Endothelial cell (in vitro differentiated cells): ENCODE results near the gene CRYGN. TPM values are rescaled to one million over a fixed set of nuclear protein-coding genes. Genes with fewer than 3 reads are reported as not detected.

Source experiments
- DNase-seq: peaks from one replicate; pipeline ENCODE4 v3.0.0; 2021; ENCODE audit warnings: low spot score
- H3K27ac Mint-ChIP-seq: one replicate; pipeline ENCODE4 v1.8.0; 2021; ENCODE audit warnings: mixed read lengths, inconsistent platforms; ENCODE audit not compliant: unreplicated experiment
- H3K27me3 Mint-ChIP-seq: one replicate; pipeline ENCODE4 v1.8.0; 2021; ENCODE audit warnings: mild to moderate bottlenecking, moderate library complexity, mixed read lengths, inconsistent platforms; ENCODE audit not compliant: unreplicated experiment
- H3K36me3 Mint-ChIP-seq: one replicate; pipeline ENCODE4 v1.8.0; 2021; ENCODE audit warnings: mild to moderate bottlenecking, low read depth, mixed read lengths, inconsistent platforms; ENCODE audit not compliant: unreplicated experiment
- H3K4me1 Mint-ChIP-seq: one replicate; pipeline ENCODE4 v1.8.0; 2021; ENCODE audit warnings: mild to moderate bottlenecking, mixed read lengths, inconsistent platforms; ENCODE audit not compliant: unreplicated experiment
- H3K4me3 Mint-ChIP-seq: one replicate; pipeline ENCODE4 v1.8.0; 2021; ENCODE audit warnings: mild to moderate bottlenecking, mixed read lengths, inconsistent platforms; ENCODE audit not compliant: unreplicated experiment
- H3K9me3 Mint-ChIP-seq: one replicate; pipeline ENCODE4 v1.8.0; 2021; ENCODE audit warnings: mixed read lengths, inconsistent platforms; ENCODE audit not compliant: unreplicated experiment
- CTCF ChIP-seq: fragments of 200-600 bp; sonication (generic); IDR thresholded peaks from one replicate; pipeline ENCODE4 v1.5.0; 2021; ENCODE audit warnings: antibody characterized with exemption; ENCODE audit not compliant: unreplicated experiment
- total RNA-seq: library from RNA; stranded (reverse); fragmentation: NEBNext Ultra II Directional; extraction: Animal tissue kit (Norgen Biotek cat#: 25700); gene quantifications from one replicate; pipeline ENCODE4 v1.2.1, GENCODE V29; 2021; ENCODE audit not compliant: unreplicated experiment

CRYGN gene
- total RNA-seq, 1 donor from 2014 or later, result not detected

- no peaks in the 10 kb centered on the region for H3K9me3 Mint-ChIP-seq
- no peaks in the 10 kb centered on the region for H3K36me3 Mint-ChIP-seq
- TF ChIP-seq CTCF, result no peak
- peaks cover 8% of the 10 kb centered on the region for H3K4me1 Mint-ChIP-seq
- H3K27ac Mint-ChIP-seq, result no peak overlapping the region
- no peak for DNase-seq
- peaks cover 7% of the 10 kb centered on the region for H3K27me3 Mint-ChIP-seq
- H3K4me3 Mint-ChIP-seq, result no peak overlapping the region
Measured at GRCh38 chr7:151430391-151431205, 9.3 kb downstream of the CRYGN start.

GRCh38 chr7:151429560-151430331, 10.2 kb downstream of the CRYGN start:
- H3K27ac Mint-ChIP-seq, result no peak overlapping the region
- H3K4me3 Mint-ChIP-seq, result no peak overlapping the region
- H3K9me3 Mint-ChIP-seq, result no peaks in the 10 kb centered on the region
- peaks cover 8% of the 10 kb centered on the region for H3K4me1 Mint-ChIP-seq
- peaks cover 7% of the 10 kb centered on the region for H3K27me3 Mint-ChIP-seq
- H3K36me3 Mint-ChIP-seq, result no peaks in the 10 kb centered on the region
- no peak for TF ChIP-seq CTCF
- DNase-seq, result no peak

GRCh38 chr7:151429237-151429559, 10.7 kb downstream of the CRYGN start:
- DNase-seq, result no peak
- Mint-ChIP-seq H3K4me3 (no peak overlapping the region), H3K36me3 (no peaks in the 10 kb centered on the region), H3K4me1 (peaks cover 8% of the 10 kb centered on the region), H3K9me3 (no peaks in the 10 kb centered on the region), H3K27ac (no peak overlapping the region), H3K27me3 (peaks cover 7% of the 10 kb centered on the region)
- TF ChIP-seq CTCF, result no peak

GRCh38 chr7:151428378-151429236, 11.3 kb downstream of the CRYGN start:
- H3K27ac Mint-ChIP-seq, result no peak overlapping the region
- no peaks in the 10 kb centered on the region for H3K9me3 Mint-ChIP-seq
- H3K36me3 Mint-ChIP-seq, result no peaks in the 10 kb centered on the region
- peaks cover 7% of the 10 kb centered on the region for H3K27me3 Mint-ChIP-seq
- no peak for DNase-seq
- no peak for TF ChIP-seq CTCF
- no peak overlapping the region for H3K4me3 Mint-ChIP-seq
- H3K4me1 Mint-ChIP-seq, result peaks cover 8% of the 10 kb centered on the region
